CD4-positive, alpha-beta memory T cell (primary cell): ENCODE results near the gene IRF8. TPM values are rescaled to one million over a fixed set of nuclear protein-coding genes. Genes with fewer than 3 reads are reported as not detected.

Experiments
- CTCF ChIA-PET: fragments of 350-600 bp; sonication (Branson Sonifier 250); formaldehyde crosslinking; loops from one replicate; lab custom pipeline; 2021; ENCODE audit warnings: inconsistent platforms; ENCODE audit not compliant: partially characterized antibody; lab: Charles Lee
- POLR2A ChIA-PET: fragments of 350-600 bp; sonication (Branson Sonifier 250); formaldehyde crosslinking; loops from one replicate; lab custom pipeline; 2021; ENCODE audit not compliant: partially characterized antibody; lab: Charles Lee
- DNase-seq, 5 donors: peaks; one replicate each; pipeline versions ENCODE4 v3.0.0 to v3.0.0-alpha.2; 2020 to 2022; ENCODE audit warnings: mixed read lengths in 1 of 5
- H3K27ac ChIP-seq: one replicate; pipeline ENCODE4 v1.7.0; 2013; ENCODE audit warnings: low read depth, low read length
- H3K27me3 ChIP-seq: 2 replicates; pipeline ENCODE4 v1.7.0; 2013; ENCODE audit warnings: mild to moderate bottlenecking, low read length, moderate library complexity; ENCODE audit not compliant: insufficient read depth
- H3K36me3 ChIP-seq: 2 replicates; pipeline ENCODE4 v1.7.0; 2013; ENCODE audit warnings: mild to moderate bottlenecking, low read length, moderate library complexity; ENCODE audit not compliant: insufficient read depth
- H3K4me1 ChIP-seq: 2 replicates; pipeline ENCODE4 v1.7.0; 2013; ENCODE audit warnings: mild to moderate bottlenecking, low read length, moderate library complexity; ENCODE audit not compliant: insufficient read depth
- H3K4me3 ChIP-seq, 2 donors: one replicate each; pipeline ENCODE4 v1.7.0; 2013; ENCODE audit warnings: low read length in 2 of 2, mild to moderate bottlenecking in 1 of 2
- H3K9me3 ChIP-seq, 2 donors: one replicate each; pipeline ENCODE4 v1.7.0; 2013; ENCODE audit warnings: low read length in 2 of 2, control low read depth in 1 of 2; ENCODE audit not compliant: control insufficient read depth in 1 of 2
- H3K27ac Mint-ChIP-seq, 7 donors: one replicate each; pipeline ENCODE4 v1.8.0; 2020 to 2021; ENCODE audit warnings: mixed read lengths in 7 of 7, mild to moderate bottlenecking in 6 of 7, inconsistent platforms in 3 of 7, moderate library complexity in 3 of 7
- H3K27me3 Mint-ChIP-seq, 2 donors: one replicate each; pipeline ENCODE4 v1.8.0; 2020 to 2021; ENCODE audit warnings: mixed read lengths in 2 of 2
- H3K36me3 Mint-ChIP-seq, 2 donors: one replicate each; pipeline ENCODE4 v1.8.0; 2020 to 2021; ENCODE audit warnings: mixed read lengths in 2 of 2, inconsistent platforms in 1 of 2, mild to moderate bottlenecking in 1 of 2
- H3K4me1 Mint-ChIP-seq, 4 donors: one replicate each; pipeline ENCODE4 v1.8.0; 2020 to 2021; ENCODE audit warnings: mixed read lengths in 4 of 4, mild to moderate bottlenecking in 1 of 4
- H3K4me3 Mint-ChIP-seq, 8 donors: one replicate each; pipeline ENCODE4 v1.8.0; 2020 to 2021; ENCODE audit warnings: mixed read lengths in 8 of 8, mild to moderate bottlenecking in 7 of 8, moderate library complexity in 6 of 8, inconsistent platforms in 3 of 8
- H3K9me3 Mint-ChIP-seq, 8 donors: one replicate each; pipeline ENCODE4 v1.8.0; 2020 to 2021; ENCODE audit warnings: mixed read lengths in 8 of 8, mild to moderate bottlenecking in 5 of 8, inconsistent platforms in 3 of 8, moderate library complexity in 1 of 8
- intact Hi-C: fragments of 100-400 bp; cut with micrococcal nuclease; formaldehyde crosslinking; loops from one replicate; pipeline ENCODE4 v1.15.1; 2023
- polyA plus RNA-seq, 2 donors: library from polyadenylated mRNA; unstranded; fragments of 300-500 nt; fragmentation: Illumina TruSeq; gene quantifications; one replicate each; pipeline ENCODE4 v1.2.3, GENCODE V29; 2021
- total RNA-seq, 2 experiments: library from RNA; stranded (reverse); gene quantifications; one replicate each; pipeline ENCODE4 v1.2.3, GENCODE V29; 2021

Gene IRF8
- total and polyA plus RNA-seq, 4 experiments from 2014 or later, result 0.48 to 4.0 (median 1.4) TPM

DNA sequence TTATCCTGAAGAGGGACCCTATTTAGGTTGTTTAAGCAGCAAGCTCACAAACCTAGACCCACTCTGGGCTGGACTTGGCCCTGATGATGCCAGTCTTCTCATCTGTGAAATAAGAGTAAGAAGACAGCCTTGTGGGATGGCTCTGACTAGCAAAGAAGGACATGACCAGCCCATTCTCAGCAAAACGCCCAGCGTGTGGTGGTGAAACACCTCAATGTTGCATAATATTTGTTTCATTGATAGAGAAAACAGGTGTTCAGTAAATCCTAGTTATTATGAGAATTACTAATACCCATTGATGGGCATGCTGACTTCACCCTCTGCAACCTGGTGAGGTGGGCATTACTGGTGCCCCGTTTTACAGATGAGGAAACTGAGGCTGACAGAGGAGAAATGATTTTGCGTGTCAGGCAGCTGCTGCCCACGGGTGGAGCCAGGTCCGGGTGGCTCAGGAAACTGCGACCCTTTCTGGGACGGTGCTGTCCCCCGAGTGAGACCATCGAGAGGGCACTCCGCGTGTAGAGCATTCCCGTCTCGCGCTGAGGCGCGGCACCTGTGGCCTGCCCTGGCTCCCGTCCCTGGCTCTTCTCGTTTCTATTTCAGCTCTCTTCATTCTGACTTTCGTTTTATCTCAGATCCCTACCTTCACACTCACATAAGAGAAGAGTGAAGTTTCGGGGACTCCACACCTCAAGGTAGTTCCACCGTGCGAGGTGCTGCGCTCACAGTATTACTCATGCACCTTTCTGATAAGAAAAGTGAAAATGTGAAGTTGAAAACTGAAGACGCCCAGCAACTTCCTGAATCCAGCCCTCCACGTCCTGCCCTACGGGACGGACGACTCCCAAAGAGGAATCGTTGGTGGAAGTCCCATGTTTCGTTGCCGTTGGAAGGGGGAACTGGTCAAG lies 48.5 kb downstream of the IRF8 start:
- no peak overlapping the region for H3K27ac ChIP-seq
- POLR2A ChIA-PET, result interaction anchor here (0.7 to 0.8 kb wide), 2 partner anchors 11 to 12 kb away, joined by 3 read pairs; no protein-coding TSS in a partner anchor

DNA sequence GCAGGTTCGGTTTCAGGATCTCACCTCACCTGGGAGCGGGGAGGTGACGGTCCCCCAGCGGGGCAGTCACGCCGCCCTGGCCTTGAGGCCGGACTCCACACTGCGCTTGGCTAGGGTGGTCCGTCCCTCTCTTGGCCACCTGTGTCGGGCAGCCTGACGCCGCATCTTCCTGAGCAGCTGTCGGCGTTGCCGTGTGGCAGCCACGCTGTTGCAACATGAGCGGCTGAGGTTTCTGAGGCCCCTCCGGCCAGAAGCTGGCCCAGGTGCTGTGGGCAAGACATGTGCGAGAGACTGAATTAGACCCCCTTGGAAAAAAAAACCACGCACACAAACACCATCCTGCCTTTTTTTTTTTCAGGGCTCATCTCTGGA lies 49.2 kb downstream of the IRF8 start:
- no peaks in the 10 kb centered on the region for H3K36me3 Mint-ChIP-seq
- Histone ChIP-seq H3K4me3 (peak overlapping the region; percentile 63 to 72), H3K9me3 (no peaks in the 10 kb centered on the region), H3K27me3 (no peaks in the 10 kb centered on the region), H3K4me1 (peaks cover 10% of the 10 kb centered on the region), H3K36me3 (no peaks in the 10 kb centered on the region), H3K27ac (no peak overlapping the region)
- H3K27ac Mint-ChIP-seq, result peak overlapping the region in 4 of 7 donors; percentile 28 to 92 (median 78)
- H3K4me1 Mint-ChIP-seq, result peaks cover 2 to 34% (median 13%) of the 10 kb centered on the region in 4 donors
- peaks cover 5 to 8% of the 10 kb centered on the region in 2 donors for H3K27me3 Mint-ChIP-seq
- no peaks in the 10 kb centered on the region for H3K9me3 Mint-ChIP-seq
- POLR2A ChIA-PET, result interaction anchor here (0.7 kb wide), 1 partner anchor 13 kb away, joined by 3 read pairs; no protein-coding TSS in a partner anchor
- H3K4me3 Mint-ChIP-seq, result peak overlapping the region; percentile 92 to 99 (median 96)
- intact Hi-C loops, result no loop called here
- DNase-seq, result no peak
- CTCF ChIA-PET, result interaction anchor here (1.2 kb wide), 1 partner anchor 14 kb away, joined by 3 read pairs; no protein-coding TSS in a partner anchor

More for the DNA sequence above, 48.5 kb downstream of the IRF8 start:
- no peaks in the 10 kb centered on the region for H3K27me3 ChIP-seq
- DNase-seq, result peak; percentile 22 to 47 (median 25)
- Mint-ChIP-seq H3K27ac (peak overlapping the region; percentile 28 to 93 (median 90)), H3K4me1 (peaks cover 2 to 34% (median 13%) of the 10 kb centered on the region in 4 donors), H3K4me3 (peak overlapping the region; percentile 92 to 99 (median 96)), H3K9me3 (no peaks in the 10 kb centered on the region), H3K36me3 (no peaks in the 10 kb centered on the region), H3K27me3 (peaks cover 5 to 8% of the 10 kb centered on the region in 2 donors)
- CTCF ChIA-PET, result interaction anchor here (1.2 kb wide), 1 partner anchor 15 kb away, joined by 3 read pairs; no protein-coding TSS in a partner anchor
- peak overlapping the region; percentile 63 to 72 for H3K4me3 ChIP-seq
- peaks cover 10% of the 10 kb centered on the region for H3K4me1 ChIP-seq
- no peaks in the 10 kb centered on the region for H3K36me3 ChIP-seq
- no peaks in the 10 kb centered on the region for H3K9me3 ChIP-seq
- intact Hi-C loops, result loop anchor here (1.0 kb wide), 1 partner anchor 45 kb away; no protein-coding TSS in a partner anchor

DNA sequence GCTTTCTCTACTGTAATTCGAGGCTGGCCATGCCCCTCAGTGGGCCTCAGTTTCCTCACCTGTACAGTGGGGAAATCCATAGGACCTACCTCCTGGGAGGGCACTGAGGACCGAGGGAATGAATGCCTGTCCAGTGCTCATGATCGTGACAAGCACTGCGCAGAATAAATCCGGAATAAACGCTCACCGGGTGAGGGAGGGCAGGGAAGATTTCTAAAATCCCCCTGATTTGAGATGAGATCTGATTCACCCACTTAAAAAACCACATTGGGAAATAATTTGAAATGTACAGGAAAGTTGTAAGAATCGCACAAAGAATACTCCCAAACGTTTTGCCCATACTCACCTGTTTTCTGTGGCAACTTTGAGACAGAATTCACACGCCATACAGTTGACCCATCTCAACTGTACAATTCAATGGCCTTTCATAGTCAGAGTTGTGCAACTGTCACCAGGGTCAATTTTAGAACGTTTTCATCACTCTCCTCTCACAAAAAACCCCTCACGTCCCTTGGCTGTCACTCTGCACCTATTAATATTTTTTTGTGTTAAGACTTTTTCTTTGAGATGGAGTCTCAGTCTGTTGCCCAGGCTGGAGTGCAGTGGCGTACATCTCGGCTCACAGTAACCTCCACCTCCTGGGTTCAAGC lies 49.8 kb downstream of the IRF8 start:
- Histone ChIP-seq H3K27me3 (no peaks in the 10 kb centered on the region), H3K9me3 (no peaks in the 10 kb centered on the region), H3K4me1 (peaks cover 10% of the 10 kb centered on the region), H3K36me3 (no peaks in the 10 kb centered on the region), H3K27ac (no peak overlapping the region), H3K4me3 (no peak overlapping the region)
- ChIA-PET POLR2A (no interaction called here), CTCF (no interaction called here)
- H3K27ac Mint-ChIP-seq, result peak overlapping the region in 1 of 7 donors; percentile 60
- H3K27me3 Mint-ChIP-seq, result peaks cover 3 to 11% of the 10 kb centered on the region in 2 donors
- intact Hi-C loops, result no loop called here
- no peak for DNase-seq
- H3K9me3 Mint-ChIP-seq, result no peaks in the 10 kb centered on the region
- peaks cover 2 to 34% (median 13%) of the 10 kb centered on the region in 4 donors for H3K4me1 Mint-ChIP-seq
- peak overlapping the region in 7 of 8 donors; percentile 58 to 99 (median 92) for H3K4me3 Mint-ChIP-seq
- H3K36me3 Mint-ChIP-seq, result no peaks in the 10 kb centered on the region

DNA sequence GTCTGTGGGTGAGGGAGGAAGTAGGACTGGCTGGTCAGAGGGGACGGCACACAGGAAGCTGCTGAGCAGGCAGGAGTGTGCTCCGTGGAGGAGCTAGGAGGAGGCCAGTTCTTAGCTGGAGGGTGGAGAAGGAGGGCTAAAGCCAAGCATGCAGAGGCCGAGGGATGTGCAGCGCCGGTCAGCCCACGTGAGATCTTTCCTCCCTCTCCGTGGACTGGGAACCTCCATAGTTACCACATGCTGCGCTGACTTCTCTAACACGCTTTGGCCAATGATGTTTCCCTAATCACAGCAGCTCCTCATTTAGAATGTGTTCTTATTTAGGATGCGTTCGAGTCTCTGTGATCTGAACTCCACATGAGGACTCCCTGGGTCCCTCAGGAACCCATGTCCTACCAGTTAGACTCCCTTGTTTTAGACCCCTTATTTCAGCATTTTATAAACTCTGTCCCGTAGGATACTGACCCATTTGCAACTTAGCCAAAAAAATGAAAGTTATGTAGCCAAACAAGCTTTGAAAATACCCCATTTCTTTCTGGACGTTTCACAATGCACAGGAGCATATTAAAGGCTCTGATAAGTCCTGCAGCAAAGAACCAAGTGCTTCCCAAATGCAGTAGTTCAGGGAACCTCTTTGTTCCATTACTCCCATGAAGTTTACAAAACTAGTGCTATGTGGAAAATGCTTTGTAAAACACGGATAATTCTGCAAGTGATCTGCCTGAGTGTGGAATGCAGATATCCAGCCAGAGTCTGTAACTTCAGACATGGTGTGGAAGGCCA lies 51.4 kb downstream of the IRF8 start:
- peaks cover 10% of the 10 kb centered on the region for H3K4me1 ChIP-seq
- no peak overlapping the region for H3K4me3 ChIP-seq
- intact Hi-C loops, result no loop called here
- no peaks in the 10 kb centered on the region for H3K36me3 ChIP-seq
- H3K27me3 ChIP-seq, result no peaks in the 10 kb centered on the region
- Mint-ChIP-seq H3K9me3 (no peaks in the 10 kb centered on the region), H3K4me3 (no peak overlapping the region), H3K27me3 (peaks cover 1 to 11% of the 10 kb centered on the region in 2 donors), H3K4me1 (peaks cover 2 to 34% (median 13%) of the 10 kb centered on the region in 4 donors), H3K27ac (peak overlapping the region in 2 of 7 donors; percentile 13 to 42), H3K36me3 (no peaks in the 10 kb centered on the region)
- ChIA-PET POLR2A (no interaction called here), CTCF (no interaction called here)
- H3K9me3 ChIP-seq, result no peaks in the 10 kb centered on the region
- DNase-seq, result no peak
- no peak overlapping the region for H3K27ac ChIP-seq

DNA sequence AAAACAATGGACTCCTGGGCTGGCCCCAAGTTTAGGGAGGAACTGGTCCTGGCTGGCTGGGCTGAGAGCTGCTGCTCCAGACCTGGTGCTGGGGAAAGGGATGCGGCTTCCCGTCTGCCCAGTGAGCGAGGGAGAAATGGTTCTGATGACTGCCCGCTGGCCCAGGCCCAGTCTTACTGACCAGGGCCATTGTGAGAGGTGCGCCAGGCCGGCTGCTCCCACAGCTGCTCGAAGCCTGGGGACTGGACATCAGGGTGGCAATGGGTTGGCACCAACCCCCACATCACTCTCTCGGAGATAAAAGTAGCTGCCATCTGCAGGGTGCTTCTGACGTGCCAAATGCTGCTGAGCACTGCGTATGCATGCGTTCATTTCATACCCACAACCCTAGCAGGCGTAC lies 53.2 kb downstream of the IRF8 start:
- H3K4me3 Mint-ChIP-seq, result no peak overlapping the region

DNA sequence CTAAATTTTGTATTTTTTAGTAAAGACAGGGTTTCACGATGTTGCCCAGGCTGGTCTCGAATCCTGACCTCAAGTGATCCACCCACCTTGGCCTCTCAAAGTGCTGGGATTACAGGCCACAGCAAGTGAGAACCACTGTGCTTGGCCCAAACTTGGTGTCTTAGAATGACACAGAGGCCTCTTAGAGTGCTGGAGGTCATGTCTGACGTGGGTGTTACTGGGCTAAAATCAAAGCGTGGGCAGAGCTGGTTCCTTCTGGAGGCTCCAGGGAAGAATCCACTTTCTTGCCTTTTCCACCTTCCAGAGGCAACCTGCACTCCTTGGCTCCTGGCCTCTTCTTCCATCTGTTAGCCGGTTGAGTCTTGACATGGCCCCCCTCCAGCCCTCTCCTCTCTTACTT lies 53.8 kb downstream of the IRF8 start:
- intact Hi-C loops, result no loop called here

More for the DNA sequence above, 53.2 kb downstream of the IRF8 start:
- Histone ChIP-seq H3K36me3 (no peaks in the 10 kb centered on the region), H3K27me3 (no peaks in the 10 kb centered on the region), H3K9me3 (no peaks in the 10 kb centered on the region), H3K4me3 (no peak overlapping the region), H3K27ac (no peak overlapping the region), H3K4me1 (peaks cover 5% of the 10 kb centered on the region)
- H3K27me3 Mint-ChIP-seq, result peaks cover 1 to 5% of the 10 kb centered on the region in 2 donors
- POLR2A ChIA-PET, result no interaction called here
- intact Hi-C loops, result no loop called here
- no peaks in the 10 kb centered on the region for H3K9me3 Mint-ChIP-seq
- no peak overlapping the region for H3K27ac Mint-ChIP-seq
- no peaks in the 10 kb centered on the region for H3K36me3 Mint-ChIP-seq
- peaks cover 2 to 23% (median 13%) of the 10 kb centered on the region in 4 donors for H3K4me1 Mint-ChIP-seq
- DNase-seq, result no peak
- CTCF ChIA-PET, result no interaction called here

More for the DNA sequence above, 53.8 kb downstream of the IRF8 start:
- Histone ChIP-seq H3K36me3 (no peaks in the 10 kb centered on the region), H3K27me3 (no peaks in the 10 kb centered on the region), H3K4me3 (no peak overlapping the region), H3K9me3 (no peaks in the 10 kb centered on the region), H3K27ac (no peak overlapping the region), H3K4me1 (no peaks in the 10 kb centered on the region)
- ChIA-PET CTCF (no interaction called here), POLR2A (no interaction called here)
- Mint-ChIP-seq H3K9me3 (no peaks in the 10 kb centered on the region), H3K4me3 (no peak overlapping the region), H3K27me3 (peaks cover 0 to 4% of the 10 kb centered on the region in 2 donors), H3K36me3 (no peaks in the 10 kb centered on the region), H3K4me1 (peaks cover 0 to 17% (median 9%) of the 10 kb centered on the region in 4 donors), H3K27ac (no peak overlapping the region)
- no peak for DNase-seq
